Activated CD4-positive, alpha-beta T cell treated with anti-CD3 and anti-CD28 coated beads, Interleukin-2, amount 10 ng/mL, durations not matched to agents 7 days and 5 days (primary cell): ENCODE measurements around the gene BLM. TPM values are rescaled to one million over a fixed set of nuclear protein-coding genes. Genes with fewer than 3 reads are reported as not detected.
"Not testable (repeated sequence)": the region's sequence is repeated elsewhere in the genome, so short reads cannot be mapped to it uniquely, and the experiment has no call there.

ENCODE experiments used
- CTCF ChIA-PET: fragments of 350-600 bp; sonication (Branson Sonifier 250); formaldehyde crosslinking; loops from one replicate; lab custom pipeline; 2021; ENCODE audit warnings: antibody characterized with exemption; lab: Charles Lee
- POLR2A ChIA-PET: fragments of 350-600 bp; sonication (Branson Sonifier 250); formaldehyde crosslinking; loops from one replicate; lab custom pipeline; 2021; ENCODE audit warnings: antibody characterized with exemption; lab: Charles Lee
- DNase-seq: peaks from one replicate; pipeline ENCODE4 v3.0.0-alpha.2; 2020
- H3K27ac Mint-ChIP-seq: one replicate; pipeline ENCODE4 v1.8.0; 2021; ENCODE audit warnings: mild to moderate bottlenecking, moderate library complexity, mixed read lengths
- H3K27me3 Mint-ChIP-seq: one replicate; pipeline ENCODE4 v1.8.0; 2021; ENCODE audit warnings: mixed read lengths
- H3K36me3 Mint-ChIP-seq: one replicate; pipeline ENCODE4 v1.8.0; 2021; ENCODE audit warnings: low read depth, mixed read lengths
- H3K4me1 Mint-ChIP-seq: one replicate; pipeline ENCODE4 v1.8.0; 2021; ENCODE audit warnings: mixed read lengths
- H3K4me3 Mint-ChIP-seq: one replicate; pipeline ENCODE4 v1.8.0; 2021; ENCODE audit warnings: mild to moderate bottlenecking, moderate library complexity, mixed read lengths
- H3K9me3 Mint-ChIP-seq: one replicate; pipeline ENCODE4 v1.8.0; 2021; ENCODE audit warnings: mixed read lengths
- total RNA-seq, 2 experiments: library from RNA; stranded (reverse); gene quantifications; one replicate each; pipeline ENCODE4 v1.2.3, GENCODE V29; 2021

Gene BLM
- total RNA-seq, 2 experiments from 2014 or later = 50.2 to 57.7 TPM

DNA sequence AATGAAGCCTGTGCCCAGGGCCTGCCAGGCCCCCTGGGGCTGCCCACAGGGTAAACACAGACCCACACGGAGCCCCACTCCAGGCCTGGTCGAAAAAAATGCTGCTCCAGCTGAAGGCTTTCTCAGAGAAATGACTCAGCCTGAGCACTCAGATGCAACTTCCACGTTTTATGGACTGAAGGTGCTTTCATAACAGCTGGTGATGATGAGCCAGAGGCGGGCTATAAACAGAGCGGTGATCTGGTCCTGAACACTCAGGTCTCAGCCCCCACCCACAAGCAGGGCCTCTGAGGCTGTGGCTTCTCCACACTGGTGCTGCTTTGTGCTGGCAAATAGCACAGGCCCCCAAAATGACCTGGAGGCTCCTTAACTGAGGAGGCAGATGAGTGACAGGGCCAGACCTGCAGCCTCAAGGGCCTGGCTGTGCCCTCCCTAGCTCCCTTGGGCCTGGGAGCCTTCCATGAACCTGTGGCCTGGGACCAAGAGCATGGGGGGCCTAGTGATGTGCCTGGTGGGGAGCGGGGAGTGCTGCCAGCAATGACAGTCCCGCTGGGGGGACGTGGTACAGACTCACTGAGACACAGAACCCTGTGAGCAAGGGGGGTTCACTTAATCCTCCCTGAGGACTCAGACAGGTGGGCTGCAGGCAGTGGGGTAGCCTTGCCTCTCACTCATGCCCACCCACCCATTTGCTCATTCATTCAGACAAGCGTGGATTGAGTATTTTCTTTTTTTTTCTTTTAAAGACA is 128.2 kb downstream of the BLM start:
- POLR2A ChIA-PET = interaction anchor here (0.6 to 0.7 kb wide), 2 partner anchors 31 to 114 kb away, joined by 3 to 7 read pairs; no protein-coding TSS in a partner anchor
- H3K36me3 Mint-ChIP-seq = peaks cover 28% of the 10 kb centered on the region
- CTCF ChIA-PET = interaction anchor here (0.7 to 2.6 kb wide), 12 partner anchors 9 to 89 kb away, joined by 3 to 11 read pairs (median 4); partner anchors contain the start of gene FURIN
- H3K9me3 Mint-ChIP-seq = no peaks in the 10 kb centered on the region
- H3K4me3 Mint-ChIP-seq = no peak overlapping the region
- H3K4me1 Mint-ChIP-seq = peaks cover 49% of the 10 kb centered on the region
- DNase-seq = peak; percentile 36
- H3K27ac Mint-ChIP-seq = peak overlapping the region; percentile 66
- no peaks in the 10 kb centered on the region for H3K27me3 Mint-ChIP-seq

DNA sequence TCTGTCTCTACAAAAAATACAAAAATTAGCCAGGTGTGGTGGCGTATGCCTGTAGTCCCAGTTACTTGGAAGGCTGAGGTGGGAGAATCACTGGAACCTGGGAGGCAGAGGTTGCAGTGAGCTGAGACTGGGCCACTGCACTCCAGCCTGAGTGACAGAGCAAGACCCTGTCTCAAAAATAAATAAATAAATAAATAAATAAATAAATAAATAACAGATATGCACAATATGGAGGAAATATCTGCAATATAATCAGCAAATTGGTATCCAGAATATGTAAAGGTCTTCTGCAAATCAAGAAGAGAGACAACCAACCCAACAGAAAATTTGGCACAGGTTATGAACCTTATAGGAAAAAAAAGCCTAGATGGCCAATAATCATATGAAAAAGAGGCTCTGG is 132.3 kb downstream of the BLM start:
- not testable (repeated sequence) for H3K9me3 Mint-ChIP-seq, H3K27ac Mint-ChIP-seq, H3K27me3 Mint-ChIP-seq, H3K4me3 Mint-ChIP-seq, DNase-seq
- Mint-ChIP-seq H3K36me3 (peaks cover 31% of the 10 kb centered on the region), H3K4me1 (peaks cover 65% of the 10 kb centered on the region)
- POLR2A ChIA-PET = interaction anchor here (0.6 kb wide), 1 partner anchor 16 kb away, joined by 3 read pairs; no protein-coding TSS in a partner anchor
- CTCF ChIA-PET = interaction anchor here (0.9 to 3.5 kb wide), 4 partner anchors 10 to 84 kb away, joined by 3 to 30 read pairs (median 6); partner anchors contain the start of gene HDDC3

DNA sequence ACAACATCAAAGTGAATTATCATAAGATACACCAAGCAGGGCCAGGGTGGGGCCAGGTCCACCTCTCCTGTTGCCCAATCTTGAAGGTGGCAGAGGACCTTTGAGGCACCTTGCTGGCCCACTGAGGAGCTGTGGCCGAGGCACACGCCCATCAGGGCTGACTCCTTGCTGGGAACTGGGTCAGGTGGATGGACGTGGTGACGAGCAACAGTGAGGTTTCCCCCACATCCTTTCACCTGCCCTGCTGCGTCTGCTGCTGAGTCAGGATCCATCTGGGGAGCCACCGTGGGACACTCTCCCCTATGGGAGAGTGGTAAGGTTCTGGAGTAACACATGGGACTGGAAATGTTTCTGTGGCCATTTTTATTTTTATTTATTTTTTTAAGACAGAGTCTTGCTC is 134.0 kb downstream of the BLM start:
- Mint-ChIP-seq H3K9me3 (peaks cover 8% of the 10 kb centered on the region), H3K36me3 (peaks cover 36% of the 10 kb centered on the region), H3K4me3 (peak overlapping the region; percentile 54), H3K27me3 (no peaks in the 10 kb centered on the region), H3K27ac (peak overlapping the region; percentile 92), H3K4me1 (peaks cover 70% of the 10 kb centered on the region)
- DNase-seq = peak; percentile 39
- CTCF ChIA-PET = interaction anchor here (1.0 to 3.5 kb wide), 6 partner anchors 9 to 134 kb away, joined by 3 to 30 read pairs (median 6); partner anchors contain the start of genes BLM and HDDC3
- POLR2A ChIA-PET = interaction anchor here (0.7 kb wide), 1 partner anchor 33 kb away, joined by 3 read pairs; no protein-coding TSS in a partner anchor

DNA sequence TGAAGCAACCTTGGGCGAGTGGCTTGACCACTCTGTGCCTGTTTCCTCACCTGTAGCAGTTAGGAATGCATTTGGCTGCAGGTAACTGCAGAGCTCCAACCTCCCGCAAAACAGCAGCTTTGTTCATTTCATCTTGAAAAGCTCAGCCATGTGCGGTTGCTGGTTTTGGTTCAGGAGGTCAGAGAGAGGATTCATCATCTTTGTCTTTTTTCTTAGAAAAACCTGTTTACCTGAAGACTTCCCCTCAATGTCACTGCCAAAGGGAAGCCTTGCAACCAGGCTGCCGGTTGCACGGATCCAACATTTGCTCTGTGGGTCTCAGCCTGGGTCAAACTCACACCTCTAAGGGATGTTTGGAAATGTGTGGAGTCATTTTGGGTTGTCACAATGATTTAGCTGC is 134.8 kb downstream of the BLM start:
- Mint-ChIP-seq H3K36me3 (peaks cover 36% of the 10 kb centered on the region), H3K9me3 (peaks cover 8% of the 10 kb centered on the region), H3K27me3 (no peaks in the 10 kb centered on the region), H3K27ac (peak overlapping the region; percentile 92), H3K4me3 (peak overlapping the region; percentile 54), H3K4me1 (peaks cover 74% of the 10 kb centered on the region)
- POLR2A ChIA-PET = interaction anchor here (0.7 to 1.1 kb wide), 2 partner anchors 22 to 81 kb away, joined by 3 to 4 read pairs; no protein-coding TSS in a partner anchor
- peak; percentile 62 for DNase-seq
- CTCF ChIA-PET = interaction anchor here (0.6 to 2.3 kb wide), 11 partner anchors 8 to 135 kb away, joined by 3 to 6 read pairs (median 3); partner anchors contain the start of gene BLM

DNA sequence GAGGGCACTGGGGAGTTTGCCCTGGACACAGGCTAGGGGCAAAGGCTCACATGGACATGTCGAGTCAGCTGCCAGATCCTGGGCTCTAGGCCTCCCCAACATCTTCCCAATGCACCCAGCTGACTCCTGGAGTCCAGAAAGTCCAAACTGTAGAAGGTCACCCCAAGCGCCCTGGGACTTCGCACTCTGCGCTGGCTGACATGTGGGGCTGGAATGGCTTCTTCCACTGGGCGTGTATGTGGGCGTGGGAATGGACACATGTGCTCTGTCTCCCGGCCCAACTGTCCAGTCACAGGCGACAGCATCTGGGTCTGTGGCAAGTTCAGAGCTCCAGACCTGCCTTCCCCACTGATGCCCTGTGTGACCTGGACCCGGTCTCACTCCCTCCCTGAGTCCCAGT is 138.0 kb downstream of the BLM start:
- no peak for DNase-seq
- POLR2A ChIA-PET = no interaction called here
- no peak overlapping the region for H3K4me3 Mint-ChIP-seq
- CTCF ChIA-PET = interaction anchor here (0.7 to 2.7 kb wide), 4 partner anchors 9 to 207 kb away, joined by 3 to 8 read pairs (median 6); no protein-coding TSS in a partner anchor
- peaks cover 25% of the 10 kb centered on the region for H3K36me3 Mint-ChIP-seq
- no peaks in the 10 kb centered on the region for H3K27me3 Mint-ChIP-seq
- H3K4me1 Mint-ChIP-seq = peaks cover 89% of the 10 kb centered on the region
- H3K9me3 Mint-ChIP-seq = peaks cover 8% of the 10 kb centered on the region
- peak overlapping the region; percentile 91 for H3K27ac Mint-ChIP-seq

DNA sequence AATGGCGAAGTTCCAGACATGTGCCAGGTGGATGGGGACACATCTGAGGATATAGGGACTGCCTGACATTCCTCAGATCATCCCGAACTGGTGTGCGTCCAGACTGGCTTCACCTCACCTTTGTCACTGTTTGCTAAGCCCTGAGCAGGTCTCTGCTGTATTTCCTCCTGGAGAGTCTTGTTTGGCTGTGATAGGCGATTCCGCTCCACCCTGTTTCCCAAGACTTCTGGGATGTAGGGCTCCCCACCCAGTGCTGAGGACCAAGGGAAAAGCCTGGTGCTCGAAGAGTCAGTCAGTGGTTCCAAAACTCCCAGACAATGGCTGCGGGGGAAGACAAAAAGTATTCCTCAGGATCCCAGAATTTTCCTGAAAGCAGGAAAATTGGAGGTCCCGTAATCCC is 140.2 kb downstream of the BLM start:
- ChIA-PET POLR2A (no interaction called here), CTCF (interaction anchor here (1.0 to 2.2 kb wide), 3 partner anchors 10 to 42 kb away, joined by 3 to 9 read pairs (median 3); partner anchors contain the start of gene FURIN)
- Mint-ChIP-seq H3K4me3 (no peak overlapping the region), H3K9me3 (peaks cover 2% of the 10 kb centered on the region), H3K4me1 (peaks cover 77% of the 10 kb centered on the region), H3K27me3 (no peaks in the 10 kb centered on the region), H3K27ac (peak overlapping the region; percentile 84), H3K36me3 (peaks cover 13% of the 10 kb centered on the region)
- DNase-seq = no peak

DNA sequence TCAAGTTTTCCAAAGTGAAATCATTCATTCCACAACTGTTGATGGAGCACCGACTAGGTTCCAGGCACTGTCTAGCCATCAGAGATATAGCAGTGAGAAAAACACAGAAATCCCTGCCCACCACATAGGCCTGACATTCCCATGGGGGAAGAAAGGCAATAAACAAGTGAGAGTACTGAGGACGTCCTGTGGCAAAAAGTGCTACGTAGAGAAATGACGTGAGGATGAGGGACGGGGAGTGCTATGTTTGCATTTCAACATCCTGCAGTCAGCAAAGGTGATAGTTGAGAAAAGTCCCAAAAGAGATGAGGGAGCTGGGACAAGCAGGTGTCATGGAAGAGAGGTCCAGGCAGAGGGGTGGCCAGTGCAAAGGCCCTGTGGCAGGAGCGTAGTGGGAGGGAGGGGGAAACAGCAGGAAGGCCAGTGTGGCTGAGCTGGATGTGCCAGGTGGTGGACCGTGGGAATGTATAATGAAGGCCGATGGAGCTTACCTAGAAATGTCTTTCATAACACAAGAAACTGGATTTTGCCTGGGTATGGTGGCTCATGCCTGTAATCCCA is 140.8 kb downstream of the BLM start:
- POLR2A ChIA-PET = no interaction called here
- Mint-ChIP-seq H3K4me1 (peaks cover 76% of the 10 kb centered on the region), H3K4me3 (no peak overlapping the region), H3K36me3 (peaks cover 7% of the 10 kb centered on the region), H3K9me3 (peaks cover 1% of the 10 kb centered on the region), H3K27ac (peak overlapping the region; percentile 84), H3K27me3 (no peaks in the 10 kb centered on the region)
- CTCF ChIA-PET = interaction anchor here (0.8 to 2.2 kb wide), 6 partner anchors 10 to 43 kb away, joined by 3 to 9 read pairs (median 4); partner anchors contain the start of gene FURIN
- DNase-seq = no peak

DNA sequence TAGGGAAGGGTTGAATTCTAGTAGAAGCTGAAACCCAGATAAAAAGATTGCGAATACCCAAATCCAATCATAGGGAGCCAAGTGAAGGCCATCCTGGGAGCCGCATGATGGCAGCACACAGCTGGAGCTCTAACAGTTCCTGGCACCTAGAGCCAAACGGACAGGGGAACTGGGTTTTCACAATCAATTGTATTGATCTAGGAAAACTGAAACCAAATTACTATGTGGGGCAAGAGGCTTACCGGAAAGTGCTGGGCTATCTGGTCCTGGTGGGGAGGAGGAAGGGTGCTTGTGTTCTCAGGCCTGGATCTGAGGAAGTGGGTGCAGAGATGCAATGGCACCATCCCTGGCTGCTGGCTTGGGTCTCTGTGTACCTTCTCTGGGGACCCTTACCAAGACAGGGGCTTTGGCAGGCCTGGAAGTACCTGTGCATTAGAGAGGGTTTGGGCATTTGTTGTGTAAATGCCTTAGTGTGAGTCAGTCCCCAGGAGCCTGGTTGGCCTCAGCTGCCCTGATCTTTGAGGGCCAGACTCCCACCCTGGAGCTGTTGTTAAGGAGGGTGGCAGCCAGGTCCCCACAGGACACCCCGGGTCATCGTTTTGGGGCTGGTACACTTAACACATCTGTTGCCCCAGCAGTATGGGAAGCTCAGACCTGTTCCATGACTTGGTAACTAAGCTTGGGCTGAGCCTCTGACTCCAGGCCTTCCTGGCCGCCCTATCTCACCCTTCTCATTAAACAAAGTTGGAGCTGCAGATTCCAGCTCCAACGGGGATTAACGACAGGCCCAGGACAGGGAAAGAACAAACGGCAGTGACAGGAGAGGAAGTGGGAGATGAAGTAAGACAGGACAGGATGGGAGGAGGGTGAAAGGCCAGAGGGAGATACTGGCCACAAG is 142.3 kb downstream of the BLM start:
- Mint-ChIP-seq H3K36me3 (peaks cover 3% of the 10 kb centered on the region), H3K4me3 (no peak overlapping the region), H3K27me3 (no peaks in the 10 kb centered on the region), H3K27ac (peak overlapping the region; percentile 55), H3K4me1 (peaks cover 71% of the 10 kb centered on the region), H3K9me3 (no peaks in the 10 kb centered on the region)
- ChIA-PET CTCF (interaction anchor here (0.6 to 2.2 kb wide), 9 partner anchors 8 to 1904 kb away, joined by 3 to 9 read pairs (median 4); partner anchors contain the start of gene FURIN), POLR2A (no interaction called here)
- DNase-seq = no peak

DNA sequence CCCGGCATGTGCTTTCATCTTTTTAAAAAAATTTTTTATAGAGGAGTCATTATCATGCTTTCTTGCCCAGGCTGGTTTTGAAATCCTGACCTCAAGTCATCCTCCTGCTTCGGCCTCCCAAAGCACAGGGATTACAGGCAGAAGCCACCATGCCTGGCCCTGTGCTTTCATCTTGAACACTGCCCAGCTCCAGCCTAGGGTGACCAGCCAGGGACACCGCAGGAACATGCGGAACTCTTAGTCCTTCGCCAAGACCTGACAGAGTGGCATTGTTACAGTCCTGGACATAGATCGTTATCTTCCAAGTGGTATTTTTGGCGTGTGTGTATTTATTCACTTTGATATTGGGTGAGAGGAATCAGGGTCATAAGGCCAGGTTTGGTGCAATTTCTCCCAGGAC is 143.3 kb downstream of the BLM start:
- no peaks in the 10 kb centered on the region for H3K36me3 Mint-ChIP-seq
- H3K27ac Mint-ChIP-seq = no peak overlapping the region
- no peak for DNase-seq
- H3K4me3 Mint-ChIP-seq = no peak overlapping the region
- H3K9me3 Mint-ChIP-seq = no peaks in the 10 kb centered on the region
- POLR2A ChIA-PET = no interaction called here
- peaks cover 61% of the 10 kb centered on the region for H3K4me1 Mint-ChIP-seq
- H3K27me3 Mint-ChIP-seq = no peaks in the 10 kb centered on the region
- CTCF ChIA-PET = interaction anchor here (0.8 to 2.2 kb wide), 4 partner anchors 8 to 34 kb away, joined by 4 to 5 read pairs (median 4); partner anchors contain the start of gene FURIN

DNA sequence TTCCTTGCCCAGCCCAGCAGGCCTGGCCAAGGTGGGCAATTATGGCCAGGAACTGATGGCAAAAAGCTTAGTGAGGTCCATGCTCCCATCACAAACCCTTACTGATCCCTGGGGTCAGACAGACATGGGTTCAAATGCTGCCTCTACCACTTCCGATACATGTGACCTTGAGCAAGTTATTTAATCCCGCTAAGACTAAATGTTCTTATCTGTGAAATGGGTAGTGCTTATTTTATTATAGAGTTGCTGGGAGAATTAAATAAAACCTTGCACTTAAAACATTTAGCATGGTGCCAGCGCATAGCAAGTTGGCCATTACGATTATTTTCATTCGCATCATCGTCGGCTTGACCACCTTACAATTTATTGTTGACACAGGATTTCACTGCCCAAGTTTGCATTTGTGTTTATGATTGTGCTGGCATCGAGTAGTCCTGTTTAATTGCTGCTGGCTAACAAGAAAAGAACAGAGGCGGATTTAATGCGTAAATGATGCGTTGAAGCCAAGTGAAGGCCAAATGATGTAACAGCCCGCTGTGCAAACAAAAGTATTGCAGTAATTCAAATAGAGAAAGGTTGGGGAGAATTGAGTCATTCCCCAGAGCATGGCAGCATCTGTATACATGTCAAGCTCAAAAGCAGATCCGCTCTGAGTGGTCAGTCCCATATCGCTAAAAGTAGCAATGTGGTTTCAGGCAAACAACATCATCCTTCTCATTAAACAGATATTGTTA is 144.0 kb downstream of the BLM start:
- H3K36me3 Mint-ChIP-seq = no peaks in the 10 kb centered on the region
- H3K4me3 Mint-ChIP-seq = no peak overlapping the region
- CTCF ChIA-PET = no interaction called here
- H3K4me1 Mint-ChIP-seq = peaks cover 58% of the 10 kb centered on the region
- H3K27ac Mint-ChIP-seq = no peak overlapping the region
- POLR2A ChIA-PET = no interaction called here
- no peaks in the 10 kb centered on the region for H3K27me3 Mint-ChIP-seq
- no peak for DNase-seq
- no peaks in the 10 kb centered on the region for H3K9me3 Mint-ChIP-seq

DNA sequence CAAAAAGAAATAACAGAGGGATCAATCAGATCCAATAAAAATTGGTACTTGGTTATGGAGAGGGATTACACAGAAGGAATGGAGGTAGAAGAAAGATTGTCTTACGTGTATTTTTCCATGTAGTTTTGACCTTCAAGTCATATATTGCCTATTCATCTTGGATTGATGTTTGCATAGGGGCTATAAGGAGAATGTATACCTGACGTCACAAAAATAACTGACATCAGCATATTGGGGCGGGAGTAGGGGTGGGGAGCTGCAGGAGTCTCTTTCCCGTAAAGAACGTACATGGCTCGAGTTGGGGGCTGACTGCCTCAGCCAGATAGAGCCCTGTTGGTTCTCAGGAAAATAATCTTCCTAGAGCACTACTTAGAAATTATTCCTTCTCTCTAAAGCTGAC is 145.3 kb downstream of the BLM start:
- H3K27me3 Mint-ChIP-seq = no peaks in the 10 kb centered on the region

More for the DNA sequence above, 145.3 kb downstream of the BLM start:
- ChIA-PET POLR2A (no interaction called here), CTCF (no interaction called here)
- DNase-seq = no peak
- Mint-ChIP-seq H3K27ac (no peak overlapping the region), H3K4me3 (no peak overlapping the region), H3K36me3 (no peaks in the 10 kb centered on the region), H3K4me1 (peaks cover 54% of the 10 kb centered on the region), H3K9me3 (no peaks in the 10 kb centered on the region)
